NCI-H1105 treated with DMSO at 0.1 percent for 48 hours (cell line): ENCODE measurements around the gene OR10V1.
A peak's percentile ranks its signal among the peaks of the same experiment; 100 is the strongest.

Experiments
- DNase-seq: peaks from one replicate; lab custom pipeline; 2025; lab: John Stamatoyannopoulos, UW

The OR10V1 gene, protein sequence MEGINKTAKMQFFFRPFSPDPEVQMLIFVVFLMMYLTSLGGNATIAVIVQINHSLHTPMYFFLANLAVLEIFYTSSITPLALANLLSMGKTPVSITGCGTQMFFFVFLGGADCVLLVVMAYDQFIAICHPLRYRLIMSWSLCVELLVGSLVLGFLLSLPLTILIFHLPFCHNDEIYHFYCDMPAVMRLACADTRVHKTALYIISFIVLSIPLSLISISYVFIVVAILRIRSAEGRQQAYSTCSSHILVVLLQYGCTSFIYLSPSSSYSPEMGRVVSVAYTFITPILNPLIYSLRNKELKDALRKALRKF

DNA sequence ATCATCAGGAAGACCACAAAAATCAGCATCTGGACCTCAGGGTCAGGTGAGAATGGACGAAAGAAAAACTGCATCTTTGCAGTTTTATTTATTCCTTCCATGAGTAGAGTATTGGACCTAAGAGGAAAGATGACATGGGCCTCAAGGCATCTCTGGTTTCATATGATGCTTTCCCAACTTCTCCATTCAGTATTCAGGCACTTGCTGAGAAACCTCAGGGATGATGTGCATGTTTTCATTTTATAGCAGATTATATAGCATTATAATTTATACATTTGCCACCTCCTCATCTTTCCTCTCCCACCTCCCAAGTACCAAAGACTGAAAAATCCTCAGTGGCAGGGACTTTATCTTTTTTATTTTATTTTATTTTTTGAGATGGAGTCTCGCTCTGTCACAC, at the start of gene OR10V1:
Gene OR10V1, minus strand, starts transcription at position 101 of the 400 bp plus-strand sequence. Its CDS starts 0 bp downstream, at position 101.
- no peak for DNase-seq

DNA sequence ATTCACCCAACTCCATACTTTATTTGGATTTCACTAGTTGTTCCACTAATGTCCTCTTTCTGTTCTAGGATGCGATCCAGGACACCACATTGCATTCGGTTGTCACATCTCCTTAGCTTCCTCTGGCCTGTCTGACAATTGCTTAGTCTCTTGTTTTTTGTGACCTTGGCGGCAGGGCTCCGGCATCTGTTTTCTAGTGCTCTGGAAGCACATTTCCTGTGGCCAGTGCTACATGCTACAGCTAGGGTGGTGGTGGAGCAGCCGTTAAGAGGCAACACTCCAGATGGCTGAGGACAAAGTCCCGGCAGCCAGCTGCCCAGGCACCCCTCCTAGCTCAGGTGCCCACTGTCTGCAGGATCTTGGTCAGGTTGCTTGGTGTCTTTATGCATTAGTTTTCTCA, 48.3 kb upstream of the OR10V1 start:
- no peak for DNase-seq

DNA sequence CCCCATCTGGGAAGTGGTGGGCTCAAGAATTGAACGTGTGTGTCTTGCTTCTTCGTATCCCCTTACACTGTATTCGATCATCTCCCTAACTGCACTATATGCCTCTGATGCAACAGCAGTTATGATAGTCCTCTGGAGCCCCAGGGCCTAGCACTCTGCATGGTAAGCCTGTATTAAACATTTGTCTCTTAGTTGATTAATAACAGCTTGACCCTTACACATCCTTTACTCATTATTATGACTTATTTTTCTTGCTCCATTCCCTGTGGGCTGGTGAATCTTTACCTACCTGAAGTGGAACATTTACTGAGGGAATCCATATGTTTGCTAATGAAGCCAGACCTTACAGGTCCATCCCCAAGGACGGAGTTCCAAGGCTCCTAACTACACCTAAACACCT, 47.1 kb upstream of the OR10V1 start:
- DNase-seq = no peak

DNA sequence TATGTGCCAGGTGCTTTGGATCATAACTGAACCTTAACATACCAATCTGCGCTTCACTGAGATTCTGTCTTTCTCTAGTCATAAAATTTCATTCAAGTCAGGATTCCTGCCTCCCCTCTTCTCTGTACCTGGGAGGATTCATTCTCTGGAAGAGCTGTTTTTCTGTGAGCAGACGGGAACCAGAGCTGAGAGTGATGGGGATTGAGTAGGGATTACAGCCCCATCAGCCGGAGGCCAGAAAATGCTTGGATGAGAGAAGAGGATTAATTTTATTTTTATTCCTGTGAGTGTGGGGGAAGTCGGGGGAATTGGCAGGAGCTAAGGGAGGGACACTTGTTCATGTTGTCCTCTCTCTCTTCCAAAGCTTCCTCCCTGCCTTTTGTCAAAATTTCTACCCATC, 46.3 kb upstream of the OR10V1 start:
- DNase-seq = no peak

DNA sequence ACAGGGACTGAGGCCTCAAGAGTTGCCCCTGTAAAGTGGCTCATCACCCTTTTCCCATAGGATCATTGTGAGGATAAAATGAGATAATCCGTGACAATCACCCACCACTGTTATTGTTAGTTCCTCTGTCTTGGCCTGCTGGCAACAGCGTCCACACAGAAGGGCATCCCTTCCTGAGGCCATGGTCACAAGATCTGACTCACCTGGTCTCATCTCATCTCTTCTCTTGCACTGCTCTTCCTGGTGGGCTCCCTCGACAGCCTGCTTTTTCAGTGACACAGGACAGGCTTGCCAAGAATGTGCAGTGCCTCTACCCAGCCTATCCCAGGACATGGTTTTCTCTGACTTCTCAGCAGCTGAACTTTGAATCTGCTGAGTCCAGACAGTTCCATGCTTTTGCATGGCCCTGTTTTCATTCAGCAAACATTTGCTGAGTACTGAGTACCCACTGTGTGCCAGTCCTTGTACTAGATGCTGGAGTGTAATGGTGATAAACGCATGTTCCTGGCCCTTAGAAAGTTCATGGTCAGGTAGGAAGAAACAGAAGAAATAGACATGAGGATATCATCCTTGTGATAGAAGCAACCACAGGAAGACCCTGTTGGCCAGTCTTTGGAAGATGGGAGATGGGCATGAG, 44.9 kb upstream of the OR10V1 start:
- no peak for DNase-seq

DNA sequence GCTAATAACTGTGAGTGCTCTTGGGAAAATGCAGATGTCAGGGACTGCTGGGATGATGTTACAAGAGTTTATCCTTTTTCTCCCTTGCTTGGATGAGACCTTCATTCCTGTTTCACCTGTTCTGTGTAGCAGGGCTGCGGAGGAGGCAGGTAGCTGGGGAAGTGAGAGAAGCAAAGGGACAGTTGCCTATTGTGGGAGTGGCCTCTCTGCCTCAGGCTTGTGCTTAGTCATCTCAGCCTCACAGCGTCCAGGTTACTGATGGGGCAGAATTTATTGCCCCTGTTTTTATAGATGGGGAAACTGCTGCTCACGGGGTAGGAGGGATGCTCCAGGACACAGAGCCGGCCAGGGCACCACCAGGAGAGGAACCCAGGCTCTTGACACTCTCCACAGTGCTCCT, 43.2 kb upstream of the OR10V1 start:
- DNase-seq = no peak

DNA sequence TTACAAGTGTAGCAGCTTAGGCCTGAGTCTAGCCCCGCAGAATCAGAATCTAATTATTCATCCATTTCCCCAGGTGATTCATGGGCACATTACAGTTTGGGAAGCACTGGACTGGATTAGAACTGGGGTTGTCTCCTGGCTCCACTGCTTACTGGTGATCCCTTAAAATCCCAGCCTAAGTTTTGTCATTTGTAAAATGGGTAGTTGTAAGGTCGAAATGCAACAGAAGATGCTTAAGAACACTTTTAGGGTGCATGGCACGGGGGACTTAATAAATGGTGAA, 42.9 kb upstream of the OR10V1 start:
- DNase-seq = no peak

DNA sequence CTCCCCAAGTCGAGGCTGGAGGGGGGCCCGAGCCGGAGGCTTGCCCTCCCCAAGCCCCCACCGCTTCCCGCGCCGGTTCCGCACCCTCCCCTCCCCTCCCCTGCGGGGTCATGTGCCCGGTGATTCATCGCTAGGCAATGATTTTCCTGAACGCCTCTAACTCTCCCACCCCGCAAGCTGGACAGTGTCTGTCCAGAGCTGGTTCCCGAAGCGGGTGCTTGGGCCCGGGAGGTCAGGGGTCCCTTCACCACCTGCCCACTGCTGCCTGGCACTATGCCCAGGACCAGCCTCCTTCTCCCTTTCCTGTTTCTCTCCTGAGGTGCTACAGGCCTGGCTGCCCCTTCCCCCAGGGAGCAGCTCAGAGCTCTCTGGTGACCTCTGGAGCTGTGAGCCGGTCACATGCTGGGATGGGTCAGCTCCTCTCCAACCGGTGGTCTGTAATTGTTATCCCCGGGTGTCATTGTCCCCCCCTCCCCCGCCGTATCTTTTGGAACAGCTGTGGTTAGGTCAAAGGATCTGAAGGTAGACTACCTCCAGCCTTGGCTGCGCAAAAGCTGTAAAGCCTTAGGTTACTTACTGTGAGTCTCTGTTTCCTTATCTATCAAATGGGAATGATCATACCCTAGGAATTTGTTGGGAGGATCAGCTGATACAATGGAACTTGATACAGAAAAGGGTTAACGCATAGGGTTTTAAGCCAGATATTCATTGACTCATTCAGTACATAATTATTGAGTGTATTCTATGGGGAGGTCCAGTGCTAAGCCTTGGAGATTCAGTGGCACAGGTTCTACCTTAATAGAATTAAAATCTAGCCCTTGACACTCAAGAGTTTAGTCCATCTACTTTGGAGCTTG, 42.3 kb upstream of the OR10V1 start:
- peak; percentile 37 for DNase-seq

DNA sequence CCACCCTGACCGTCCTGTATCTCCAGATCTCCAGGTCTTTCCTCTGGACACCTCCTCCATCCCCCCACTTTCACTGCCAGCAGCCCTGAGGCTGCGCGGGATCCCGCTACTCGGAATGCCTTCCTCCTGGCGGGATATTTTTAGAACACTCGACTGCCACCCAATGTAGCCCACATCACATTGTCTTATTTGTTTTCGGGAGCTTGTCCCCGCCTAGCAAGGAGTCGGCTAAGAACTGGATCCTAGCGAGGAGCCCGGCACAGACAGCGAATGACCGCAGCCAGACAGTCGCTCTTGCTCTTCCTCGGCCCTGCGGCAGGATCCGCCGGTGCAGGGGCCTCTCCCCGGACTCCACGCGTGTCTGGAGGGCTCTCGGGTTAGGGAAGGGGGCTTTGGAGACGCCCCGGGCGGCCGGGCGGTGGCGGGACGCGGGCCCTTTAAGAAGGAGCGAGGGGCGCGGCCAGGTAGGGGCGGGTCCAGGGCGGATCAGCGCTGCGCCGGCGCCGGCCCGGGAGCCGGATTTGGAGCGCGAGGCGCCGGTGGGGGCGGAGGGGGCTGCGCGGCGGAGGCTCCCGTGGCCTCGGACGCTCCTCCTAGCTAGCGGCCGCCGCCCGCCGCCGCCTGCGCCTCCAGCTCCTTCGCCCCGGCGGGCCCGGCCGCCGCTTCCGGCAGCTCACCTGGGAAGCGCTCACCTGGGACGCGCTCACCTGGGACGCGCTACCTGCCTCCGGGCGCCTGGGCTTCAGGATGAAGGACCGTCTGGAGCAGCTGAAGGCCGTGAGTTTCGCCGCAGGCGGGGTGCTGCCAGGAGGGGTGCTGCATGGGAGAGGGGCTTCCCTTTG, 41.4 kb upstream of the OR10V1 start, which contains the start of gene STX3:
Gene STX3, plus strand, starts transcription at position 518 of the 842 bp plus-strand sequence. Its CDS starts 230 bp downstream, at position 748.
- peak; percentile 68 for DNase-seq

DNA sequence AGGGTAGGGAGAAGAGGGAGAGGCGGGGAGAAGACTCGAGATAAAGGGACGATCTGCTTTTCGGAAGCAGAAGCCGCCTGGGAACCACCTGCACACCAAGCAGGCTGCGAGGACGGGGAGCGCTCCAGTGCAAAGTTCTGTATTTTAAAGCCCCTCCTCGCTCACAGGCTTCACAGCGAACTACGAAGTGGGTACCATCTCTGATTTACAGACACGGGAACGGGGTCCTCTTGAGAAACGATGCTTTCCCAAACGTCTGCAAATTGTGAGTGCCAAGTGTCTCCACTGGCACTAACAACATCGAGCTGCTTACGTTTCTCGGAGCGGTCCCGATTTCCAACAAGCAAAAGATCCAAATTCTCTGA, 40.8 kb upstream of the OR10V1 start:
- peak; percentile 31 for DNase-seq

DNA sequence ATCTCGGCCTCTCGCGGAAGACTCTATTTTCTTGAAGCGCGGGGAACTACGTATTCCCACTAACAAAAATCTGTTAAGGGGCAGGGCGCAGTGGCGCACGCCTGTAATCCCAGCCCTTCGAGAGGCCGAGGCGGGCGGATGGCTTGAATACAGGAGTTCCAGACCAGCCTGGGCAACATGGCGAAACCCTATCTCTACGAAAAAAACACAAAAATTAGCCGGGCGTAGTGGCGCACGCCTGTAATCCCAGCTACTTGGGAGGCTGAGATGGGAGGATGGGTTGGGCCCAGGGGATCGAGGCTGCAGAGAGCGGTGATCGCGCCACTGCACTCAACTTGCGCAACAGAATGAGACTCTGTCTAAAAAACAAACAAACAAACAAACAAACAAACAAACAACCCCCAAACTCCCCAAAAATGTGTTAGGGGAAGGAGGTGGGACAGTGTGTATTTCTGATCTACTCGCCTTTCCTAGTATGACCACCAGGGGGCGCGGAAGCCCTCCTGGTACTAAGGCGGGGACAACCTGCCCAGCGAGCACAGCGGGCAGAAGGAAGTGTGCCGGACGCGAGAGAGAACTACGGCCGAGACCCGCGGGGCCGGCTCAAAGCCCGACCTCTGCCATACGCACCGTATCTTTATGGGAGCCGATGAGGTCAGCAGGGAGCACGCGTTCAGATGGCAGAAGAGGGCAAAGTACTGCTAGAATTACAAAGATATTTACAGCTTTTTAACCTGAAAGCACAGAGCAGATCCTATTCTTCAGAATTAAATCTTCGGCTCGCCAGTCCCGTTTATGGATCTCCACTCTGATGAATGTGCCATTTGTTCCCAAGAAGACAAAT, 40.2 kb upstream of the OR10V1 start:
- peak; percentile 73 for DNase-seq

DNA sequence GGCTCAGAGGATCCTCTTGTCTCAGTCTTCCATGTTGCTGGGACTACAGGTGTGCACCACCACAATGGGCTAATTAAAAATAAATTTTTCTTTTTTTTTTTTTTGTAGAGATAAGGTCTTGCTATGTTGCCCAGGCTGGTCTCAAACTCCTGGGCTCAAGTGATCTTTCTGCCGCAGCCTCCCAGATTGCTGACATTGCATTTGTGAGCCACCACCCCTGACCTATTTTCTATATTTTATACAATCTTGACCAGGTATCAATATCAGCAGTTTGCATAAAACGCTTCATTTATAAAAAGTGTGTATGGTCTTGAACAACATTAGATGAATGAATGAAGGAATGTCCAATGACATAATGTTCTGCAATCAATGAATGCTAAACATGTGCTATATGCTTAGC, 32.5 kb upstream of the OR10V1 start:
- no peak for DNase-seq

DNA sequence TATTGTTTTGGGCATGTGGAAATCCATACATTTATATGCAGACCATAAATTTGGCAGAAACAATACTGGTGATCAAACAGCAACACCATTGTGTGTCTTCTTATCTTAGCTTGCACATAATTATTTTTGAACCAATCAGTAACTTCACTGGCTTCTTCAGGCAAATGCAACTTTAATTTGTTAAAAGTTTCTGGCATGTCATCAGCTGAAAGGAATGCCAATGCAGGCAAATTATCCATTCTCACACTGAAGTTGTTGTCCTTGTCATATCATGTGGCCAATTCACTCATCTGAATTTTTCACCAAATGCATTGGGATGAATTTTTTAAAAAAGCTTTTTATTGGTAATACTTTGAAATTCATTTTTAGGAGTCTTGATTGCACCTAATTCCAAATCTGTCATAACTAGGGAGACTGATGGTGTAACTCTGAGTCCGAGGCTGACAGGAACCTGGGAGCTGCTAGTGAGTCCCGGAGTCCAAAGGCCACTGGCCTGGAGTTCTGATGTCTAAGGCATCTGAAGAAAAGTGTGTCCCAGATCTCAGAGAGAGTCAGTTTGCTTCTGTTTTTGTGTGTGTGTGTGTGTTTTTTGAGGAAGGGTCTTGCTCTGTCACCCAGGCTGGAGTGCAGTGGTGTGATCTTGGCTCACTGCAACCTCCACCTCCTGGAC, 17.4 kb upstream of the OR10V1 start:
- no peak for DNase-seq

DNA sequence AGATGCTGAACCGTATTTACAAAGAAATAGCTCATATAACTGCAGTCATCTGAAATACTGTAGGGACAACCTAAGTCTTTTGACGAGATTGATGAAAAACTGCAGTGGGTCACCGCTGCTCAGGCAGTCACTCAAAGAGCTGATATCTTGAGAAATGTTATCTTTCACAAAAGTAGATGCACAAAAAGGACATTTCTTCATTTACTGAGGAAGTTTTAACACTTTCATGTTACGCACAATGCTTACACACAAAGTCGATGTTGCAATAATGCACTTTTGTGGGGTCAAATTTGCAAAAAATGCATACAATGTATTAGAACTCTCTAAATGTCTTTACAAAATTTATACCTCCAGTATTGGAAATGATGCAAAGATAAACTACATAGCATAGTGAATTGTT, 16.2 kb upstream of the OR10V1 start:
- no peak for DNase-seq

DNA sequence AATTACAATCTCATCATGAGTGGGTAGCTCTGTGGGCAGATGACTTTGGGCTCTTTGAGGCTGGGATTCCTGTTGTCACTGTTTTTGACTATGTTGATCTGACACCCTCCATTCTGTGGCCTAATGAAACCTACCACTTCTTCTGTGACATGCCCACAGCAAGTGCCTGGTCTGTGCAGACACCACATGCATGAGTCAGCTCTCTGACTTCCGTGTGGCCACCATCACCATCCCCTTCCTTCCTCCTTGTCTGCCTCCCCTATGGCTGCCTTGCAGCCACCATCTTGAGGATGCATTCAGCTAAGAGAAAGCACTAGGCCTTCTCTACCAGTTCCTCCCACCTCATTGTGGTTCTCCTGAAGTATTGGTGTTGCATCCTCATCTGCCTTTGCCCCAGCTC, 15.3 kb upstream of the OR10V1 start:
- DNase-seq = no peak

DNA sequence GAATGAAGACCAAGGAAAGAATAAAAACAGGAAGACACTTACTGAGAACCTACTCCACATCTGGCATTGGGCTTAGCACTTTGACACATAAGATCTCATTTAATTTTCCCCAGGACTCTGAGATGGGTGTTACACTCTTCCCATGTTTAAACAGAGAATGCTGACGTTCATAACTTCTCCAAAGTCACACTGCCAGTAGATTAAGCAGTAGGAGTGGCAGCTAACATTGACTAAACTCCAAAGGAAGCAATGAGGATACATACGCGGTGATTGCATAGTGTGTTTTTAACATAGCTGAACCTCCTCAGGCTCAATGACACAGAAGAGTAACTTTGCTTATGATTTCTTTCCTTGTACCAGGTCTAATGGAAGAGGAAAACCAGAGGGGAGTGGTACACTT, 14.5 kb upstream of the OR10V1 start:
- no peak for DNase-seq

DNA sequence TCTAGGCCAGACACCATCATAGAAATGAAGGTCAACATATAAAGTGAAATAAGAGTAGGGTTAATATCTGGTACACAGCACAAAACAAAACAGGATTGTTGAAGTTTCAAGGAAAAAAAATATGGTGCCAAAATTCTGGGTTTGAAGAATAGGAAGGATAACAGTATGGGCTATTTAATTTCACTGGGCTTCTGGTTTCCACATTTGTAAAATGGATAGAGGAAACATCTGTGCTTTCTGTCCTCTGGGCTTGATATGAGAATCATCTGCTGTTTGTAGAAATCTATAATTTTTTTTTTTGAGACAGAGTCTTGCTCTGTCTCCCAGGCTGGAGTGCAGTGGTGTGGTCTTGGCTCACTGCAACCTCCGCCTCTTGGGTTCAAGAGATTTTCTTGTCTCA, 13.8 kb upstream of the OR10V1 start:
- no peak for DNase-seq

DNA sequence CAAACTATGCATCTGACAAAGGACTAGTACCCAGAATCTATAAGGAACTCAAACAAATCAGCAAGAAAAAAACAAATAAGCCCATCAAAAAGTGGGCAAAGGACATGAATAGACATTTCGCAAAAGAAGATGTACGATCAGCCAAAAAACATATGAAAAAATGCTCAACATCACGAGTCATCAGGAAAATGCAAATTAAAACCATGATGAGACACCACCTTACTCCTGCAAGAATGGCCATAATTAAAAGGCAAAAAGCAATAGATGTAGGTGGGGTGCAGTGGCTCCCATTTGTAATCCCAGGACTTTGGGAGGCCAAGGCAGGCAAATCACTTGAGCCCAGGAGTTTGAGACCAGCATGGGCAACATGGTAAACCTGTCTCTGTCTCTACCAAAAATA, 10.4 kb upstream of the OR10V1 start:
- no peak for DNase-seq

DNA sequence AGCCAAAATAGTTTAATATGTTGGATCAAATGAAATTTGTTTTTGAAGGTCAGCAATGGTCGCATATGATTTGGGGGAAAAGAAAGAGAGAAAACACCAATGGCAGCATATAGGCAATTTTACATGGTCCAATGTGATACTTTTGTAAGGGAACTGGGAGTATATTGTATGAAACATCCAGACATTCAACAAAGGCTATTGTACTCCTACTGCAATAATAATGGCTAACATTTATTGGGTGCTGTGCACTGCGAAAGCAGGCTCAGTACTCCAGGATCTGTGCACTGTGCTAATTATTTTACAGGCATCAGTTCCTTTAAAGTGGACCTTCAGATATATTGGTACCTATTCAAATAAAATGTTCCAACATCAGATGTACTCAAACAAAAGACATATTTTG, 5.9 kb upstream of the OR10V1 start:
- DNase-seq = no peak

DNA sequence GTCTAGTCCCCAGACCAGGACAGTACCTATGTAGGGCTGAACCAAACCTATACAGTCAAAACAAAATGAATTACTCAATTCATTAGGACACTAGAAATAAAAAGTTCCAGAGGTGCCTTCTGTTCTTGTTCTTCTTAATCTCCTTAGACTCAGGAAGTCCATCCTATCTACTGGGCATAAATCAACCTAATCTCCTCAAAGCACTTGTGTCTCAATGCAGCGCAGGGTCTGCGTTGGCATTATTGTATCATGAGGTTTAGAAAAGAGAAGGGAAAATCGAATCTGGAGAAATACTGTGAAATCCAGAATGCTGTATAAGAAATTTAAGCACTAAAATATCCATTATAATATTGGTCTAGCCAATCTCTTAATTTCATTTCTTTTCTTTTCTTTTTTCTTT, 2.4 kb upstream of the OR10V1 start:
- DNase-seq = no peak
